Spleen (tissue), 11 donors: ENCODE results near the gene SCN10A. TPM values are rescaled to one million over a fixed set of nuclear protein-coding genes. Genes with fewer than 3 reads are reported as not detected.

Source experiments
- DNase-seq: peaks from one replicate; pipeline ENCODE4 v3.0.0-alpha.2; 2020
- H3K27ac ChIP-seq, 8 donors: fragments of 200-600 bp; sonication (generic) in 7 of 8; 1 replicate in 4 of 8; 2 replicates in 4 of 8; pipeline versions ENCODE4 v1.5.0 to v1.8.0; 2016 to 2021; ENCODE audit warnings: inconsistent platforms in 4 of 8, mild to moderate bottlenecking in 4 of 8, moderate library complexity in 1 of 8
- H3K27me3 ChIP-seq, 7 donors: fragments of 200-600 bp; sonication (generic) in 6 of 7; replicated peaks in 1 of 7; 1 replicate in 4 of 7; 2 replicates in 3 of 7; pipeline versions ENCODE4 v1.5.0 to v1.8.0; 2016 to 2021; ENCODE audit warnings: inconsistent platforms in 3 of 7, mild to moderate bottlenecking in 1 of 7
- H3K36me3 ChIP-seq, 6 donors: fragments of 200-600 bp; sonication (generic) in 5 of 6; 1 replicate in 4 of 6; 2 replicates in 2 of 6; pipeline versions ENCODE4 v1.5.0 to v1.8.0; 2016 to 2021; ENCODE audit warnings: inconsistent platforms in 2 of 6
- H3K4me1 ChIP-seq, 6 donors: fragments of 200-600 bp; sonication (generic) in 5 of 6; 1 replicate in 3 of 6; 2 replicates in 3 of 6; pipeline versions ENCODE4 v1.5.0 to v1.8.0; 2016 to 2021; ENCODE audit warnings: inconsistent platforms in 3 of 6
- H3K4me3 ChIP-seq, 8 donors: fragments of 200-600 bp; sonication (generic) in 7 of 8; 1 replicate in 4 of 8; 2 replicates in 4 of 8; pipeline versions ENCODE4 v1.5.0 to v1.8.0; 2016 to 2021; ENCODE audit warnings: inconsistent platforms in 4 of 8, mild to moderate bottlenecking in 4 of 8, moderate library complexity in 2 of 8
- H3K9me3 ChIP-seq, 8 donors: fragments of 200-600 bp; sonication (generic) in 7 of 8; 1 replicate in 4 of 8; 2 replicates in 4 of 8; pipeline versions ENCODE4 v1.5.0 to v1.8.0; 2016 to 2021; ENCODE audit warnings: inconsistent platforms in 4 of 8
- CTCF ChIP-seq, 11 experiments: fragments of 200-600 bp in 7 of 11; fragments of 450-650 bp in 4 of 11; sonication (generic) in 4 of 11; IDR thresholded peaks in 8 of 11; conservative IDR thresholded peaks in 3 of 11; 1 replicate in 7 of 11; 2 replicates in 4 of 11; pipeline versions ENCODE4 v1.4.0 to v1.8.0; 2016 to 2021; ENCODE audit warnings: antibody characterized with exemption in 11 of 11, inconsistent platforms in 4 of 11, mild to moderate bottlenecking in 1 of 11
- POLR2A ChIP-seq, 3 donors: fragments of 450-650 bp; IDR thresholded peaks; one replicate each; pipeline ENCODE4 v1.5.1; 2017; ENCODE audit warnings: antibody characterized with exemption in 3 of 3, mild to moderate bottlenecking in 1 of 3
- POLR2AphosphoS5 ChIP-seq, 3 donors: sonication (generic); formaldehyde crosslinking; IDR thresholded peaks; one replicate each; pipeline ENCODE4 v1.5.1; 2017; ENCODE audit warnings: antibody characterized with exemption in 3 of 3
- WGBS, 5 donors: extraction: QIAGEN DNeasy Blood & Tissue Kit in 3 of 5; methylation state at CpG; one replicate each; pipeline versions ENCODE4 v1.1.5 to v1.1.7; 2013 to 2018; 5-methylcytosine and 5-hydroxymethylcytosine counted together
- intact Hi-C: fragments of 100-400 bp; cut with DNase I; formaldehyde crosslinking; loops from one replicate; pipeline ENCODE4 v1.15.0; 2023; ENCODE audit warnings: low total_unique reads
- polyA plus RNA-seq, 3 donors: library from polyadenylated mRNA; stranded (reverse); fragments of 200-250 nt; gene quantifications; one replicate each; pipeline ENCODE4 v1.2.1, GENCODE V29; 2013
- total RNA-seq, 7 donors: library from RNA; depleted of rRNA in 3 of 7; stranded (reverse); fragments of >200 nt in 3 of 7; fragmentation: NEBNext Ultra II Directional in 4 of 7; extraction: Animal tissue kit (Norgen Biotek cat#: 25700) in 4 of 7; gene quantifications; one replicate each; pipeline versions ENCODE4 v1.1.0 to v1.2.1, GENCODE V29; 2016 to 2021
- donor health status: healthy with polysubstance abuse.
- donor health status: DM: no; HTN: no; CAD: no; lungs with moderate emphysema.
- donor health status: DM: no; HTN: no; CAD: no.
- donor health status: Bipolar disorder and iron deficiency.
- donor health status: healthy.
- donor health status: DM: no; HTN: no; CAD: no.
- donor health status: DM: yes; HTN: yes; CAD: no.

Gene SCN10A
- total and polyA plus RNA-seq, 10 donors: under 0.01 to 0.26 (median 0.02) TPM; not detected in 7

- Histone ChIP-seq H3K36me3 (no peaks in the 10 kb centered on the region), H3K27ac (no peak overlapping the region), H3K4me1 (no peaks in the 10 kb centered on the region), H3K9me3 (no peaks in the 10 kb centered on the region), H3K4me3 (no peak overlapping the region), H3K27me3 (peaks cover 0 to 18% (median 0%) of the 10 kb centered on the region in 7 donors)
- no peak for TF ChIP-seq POLR2AphosphoS5 (IDR thresholded peaks at IDR 0.05)
- no peak for TF ChIP-seq CTCF (IDR thresholded peaks at IDR 0.05 in 8 of 11, conservative IDR thresholded peaks at IDR 0.05 in 3 of 11)
- no peak for TF ChIP-seq POLR2A (IDR thresholded peaks at IDR 0.05)
- no peak for DNase-seq
- intact Hi-C loops: no loop called here
- WGBS, 5 donors: 48 to 70% (median 53%) methylated on average over 1 of the region's 1 CpG
Measured at GRCh38 chr3:38800511-38800910, 15.5 kb downstream of the SCN10A start.

- intact Hi-C loops: no loop called here
- TF ChIP-seq POLR2A (IDR thresholded peaks at IDR 0.05): no peak
- no peak for TF ChIP-seq CTCF (IDR thresholded peaks at IDR 0.05 in 8 of 11, conservative IDR thresholded peaks at IDR 0.05 in 3 of 11)
- no peak for TF ChIP-seq POLR2AphosphoS5 (IDR thresholded peaks at IDR 0.05)
- no peaks in the 10 kb centered on the region for H3K36me3 ChIP-seq
- DNase-seq: no peak
- peaks cover 0 to 19% (median 0%) of the 10 kb centered on the region in 7 donors for H3K27me3 ChIP-seq
- H3K4me3 ChIP-seq: no peak overlapping the region
- H3K4me1 ChIP-seq: no peaks in the 10 kb centered on the region
- WGBS, 5 donors: 86 to 94% (median 88%) methylated on average over 8 of the region's 8 CpGs
- no peak overlapping the region for H3K27ac ChIP-seq
- no peaks in the 10 kb centered on the region for H3K9me3 ChIP-seq
Measured at GRCh38 chr3:38793721-38794120, 22.3 kb downstream of the SCN10A start.

GRCh38 chr3:38792983-38793382, 23.0 kb downstream of the SCN10A start:
- WGBS, 5 donors: 79 to 93% (median 85%) methylated on average over 1 of the region's 1 CpG
- intact Hi-C loops: no loop called here
- H3K36me3 ChIP-seq: no peaks in the 10 kb centered on the region
- H3K9me3 ChIP-seq: no peaks in the 10 kb centered on the region
- DNase-seq: no peak
- TF ChIP-seq POLR2A (IDR thresholded peaks at IDR 0.05) (no peak), CTCF (IDR thresholded peaks at IDR 0.05 in 8 of 11, conservative IDR thresholded peaks at IDR 0.05 in 3 of 11) (no peak), POLR2AphosphoS5 (IDR thresholded peaks at IDR 0.05) (no peak)
- H3K4me3 ChIP-seq: no peak overlapping the region
- H3K27ac ChIP-seq: no peak overlapping the region
- H3K27me3 ChIP-seq: peaks cover 0 to 19% (median 0%) of the 10 kb centered on the region in 7 donors
- no peaks in the 10 kb centered on the region for H3K4me1 ChIP-seq

GRCh38 chr3:38782148-38782547, 33.9 kb downstream of the SCN10A start:
- Histone ChIP-seq H3K27ac (no peak overlapping the region), H3K27me3 (peaks cover 0 to 15% (median 0%) of the 10 kb centered on the region in 7 donors), H3K9me3 (peaks cover 0 to 4% (median 0%) of the 10 kb centered on the region in 8 donors), H3K4me3 (no peak overlapping the region), H3K36me3 (no peaks in the 10 kb centered on the region), H3K4me1 (no peaks in the 10 kb centered on the region)
- TF ChIP-seq POLR2A (IDR thresholded peaks at IDR 0.05): no peak
- no peak for TF ChIP-seq POLR2AphosphoS5 (IDR thresholded peaks at IDR 0.05)
- no peak for TF ChIP-seq CTCF (IDR thresholded peaks at IDR 0.05 in 8 of 11, conservative IDR thresholded peaks at IDR 0.05 in 3 of 11)
- 18 to 77% (median 66%) methylated on average over 4 of the region's 4 CpGs for WGBS, 5 donors
- intact Hi-C loops: no loop called here
- no peak for DNase-seq
